DMS79 treated with DMSO at 0.1 percent for 48 hours (cell line): Measurements from ENCODE around the gene HDAC8.
"Not testable (repeated sequence)": the region's sequence is repeated elsewhere in the genome, so short reads cannot be mapped to it uniquely, and the experiment has no call there.

Source experiments
- DNase-seq: peaks from one replicate; lab custom pipeline; 2025; lab: John Stamatoyannopoulos, UW

The HDAC8 gene

GRCh38 chrX:72572248-72573157 lies at the start of gene HDAC8:
Gene HDAC8 (minus strand): TSS chrX:72572843. CDS start chrX:72572761, 82 bp downstream.
- peak; percentile 78 for DNase-seq

GRCh38 chrX:72621625-72622485 lies 49.2 kb upstream of the HDAC8 start:
- DNase-seq = no peak

- no peak for DNase-seq
Observed at GRCh38 chrX:72621163-72621562, 48.5 kb upstream of the HDAC8 start.

- no peak for DNase-seq
Observed at GRCh38 chrX:72620550-72621145, 48.0 kb upstream of the HDAC8 start.

- no peak for DNase-seq
Observed at GRCh38 chrX:72609313-72609712, 36.7 kb upstream of the HDAC8 start.

- DNase-seq = no peak
Observed at GRCh38 chrX:72604705-72605104, 32.1 kb upstream of the HDAC8 start.

- no peak for DNase-seq
Observed at GRCh38 chrX:72604112-72604511, 31.5 kb upstream of the HDAC8 start.

GRCh38 chrX:72591038-72591437 lies 18.4 kb upstream of the HDAC8 start:
- DNase-seq = not testable (repeated sequence)

GRCh38 chrX:72584163-72584562 lies 11.5 kb upstream of the HDAC8 start:
- DNase-seq = no peak

- no peak for DNase-seq
Observed at GRCh38 chrX:72576141-72576894, 3.7 kb upstream of the HDAC8 start.

GRCh38 chrX:72573158-72573511 lies 492 bp upstream of the HDAC8 start:
- no peak for DNase-seq

GRCh38 chrX:72569786-72570185 lies 2.9 kb downstream of the HDAC8 start:
- no peak for DNase-seq

GRCh38 chrX:72568406-72569092 lies 4.1 kb downstream of the HDAC8 start:
- no peak for DNase-seq

GRCh38 chrX:72566448-72566847 lies 6.2 kb downstream of the HDAC8 start:
- DNase-seq = no peak

GRCh38 chrX:72559655-72560054 lies 13.0 kb downstream of the HDAC8 start:
- DNase-seq = not testable (repeated sequence)

- peak; percentile 28 for DNase-seq
Observed at GRCh38 chrX:72554448-72555140, 18.0 kb downstream of the HDAC8 start.

- not testable (repeated sequence) for DNase-seq
Observed at GRCh38 chrX:72552443-72552842, 20.2 kb downstream of the HDAC8 start.

- DNase-seq = no peak
Observed at GRCh38 chrX:72545990-72546389, 26.7 kb downstream of the HDAC8 start.

GRCh38 chrX:72540318-72540717 lies 32.3 kb downstream of the HDAC8 start:
- DNase-seq = no peak

GRCh38 chrX:72539822-72540221 lies 32.8 kb downstream of the HDAC8 start:
- DNase-seq = no peak

GRCh38 chrX:72536542-72536941 lies 36.1 kb downstream of the HDAC8 start:
- peak; percentile 63 for DNase-seq
